Measurements from ENCODE around the gene PCDHAC2. TPM values are rescaled to one million over a fixed set of nuclear protein-coding genes. Genes with fewer than 3 reads are reported as not detected.

The PCDHAC2 gene
- total RNA-seq, 1 experiment from 2014 or later = 9.3 TPM

DNA sequence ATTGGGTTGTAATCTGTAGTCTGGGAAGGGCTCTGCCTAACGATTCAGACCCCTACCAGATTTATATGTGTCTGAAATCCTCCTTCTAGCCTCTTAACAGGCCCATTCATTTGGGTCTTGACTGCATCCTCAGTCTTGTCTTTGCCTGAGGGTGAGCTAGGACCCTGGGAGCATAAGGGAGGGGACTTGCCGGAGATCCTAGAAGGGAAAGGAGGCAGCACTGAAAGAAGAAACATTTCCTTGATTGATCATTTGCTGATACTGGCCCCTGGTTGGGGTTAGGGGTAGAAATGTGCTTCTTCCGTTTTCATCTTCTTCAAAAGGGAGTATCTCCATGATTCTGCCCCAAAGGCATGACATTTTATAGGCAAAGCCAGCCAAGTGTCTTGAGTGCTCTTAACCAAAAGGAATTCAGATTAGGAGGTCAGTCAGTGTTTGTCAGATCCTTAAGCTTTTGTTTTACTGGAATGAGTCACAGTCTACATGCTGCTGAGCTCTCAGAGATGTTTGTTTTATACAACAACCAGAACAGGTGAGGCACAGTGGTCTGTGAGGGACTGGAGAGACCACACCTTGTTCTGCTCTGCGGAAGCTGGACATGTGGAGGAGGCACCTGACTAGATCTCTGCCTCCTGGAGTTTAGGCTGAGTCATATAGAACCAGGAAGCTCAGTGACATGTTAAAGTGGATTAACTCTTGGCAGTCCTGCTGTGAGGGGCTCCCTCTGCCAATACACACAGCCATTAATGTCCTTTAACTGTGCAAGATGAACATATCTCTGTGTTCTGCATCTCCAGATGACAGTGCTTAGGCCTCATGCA, 37.7 kb downstream of the PCDHAC2 start:
- DNase-seq (ENCODE audit: unreplicated experiment) = peak; percentile 97
- Mint-ChIP-seq H3K27me3 (ENCODE audit: insufficient read depth, unreplicated experiment) (no peaks in the 10 kb centered on the region), H3K27ac (ENCODE audit: low read depth, unreplicated experiment) (peak overlapping the region; percentile 94), H3K4me1 (ENCODE audit: insufficient read depth, unreplicated experiment) (peaks cover 30% of the 10 kb centered on the region), H3K9me3 (ENCODE audit: unreplicated experiment) (no peaks in the 10 kb centered on the region), H3K4me3 (ENCODE audit: unreplicated experiment) (peak overlapping the region; percentile 42), H3K36me3 (ENCODE audit: insufficient read depth, unreplicated experiment) (peaks cover 12% of the 10 kb centered on the region)
- POLR2A ChIA-PET = interaction anchor here (0.6 to 8.1 kb wide), 24 partner anchors 9 to 317 kb away, joined by 3 to 146 read pairs (median 4); partner anchors contain the start of genes PCDHA12, PCDHAC1, PCDHAC2 and PCDHB1
- CTCF ChIA-PET = interaction anchor here (0.5 to 8.3 kb wide), 16 partner anchors 10 to 658 kb away, joined by 3 to 74 read pairs (median 4); partner anchors contain the start of genes HBEGF, PCDHA12, PCDHAC1 and PCDHAC2
- intact Hi-C loops (cut with micrococcal nuclease) = loop anchor here (1.0 to 5.0 kb wide), 6 partner anchors 27 to 278 kb away; partner anchors contain the start of genes PCDHA12, PCDHAC1 and PCDHAC2
- TSS peak; percentile 41 for BruUV-seq (replicated peaks)
- no peak for TF ChIP-seq CTCF (IDR thresholded peaks at IDR 0.05; ENCODE audit: unreplicated experiment)

GRCh38 chr5:141007791-141008190, 41.5 kb downstream of the PCDHAC2 start:
- H3K4me3 Mint-ChIP-seq (ENCODE audit: unreplicated experiment) = no peak overlapping the region
- TF ChIP-seq CTCF (IDR thresholded peaks at IDR 0.05; ENCODE audit: unreplicated experiment) = no peak
- H3K4me1 Mint-ChIP-seq (ENCODE audit: insufficient read depth, unreplicated experiment) = peaks cover 16% of the 10 kb centered on the region
- no peak for DNase-seq (ENCODE audit: unreplicated experiment)
- H3K27me3 Mint-ChIP-seq (ENCODE audit: insufficient read depth, unreplicated experiment) = no peaks in the 10 kb centered on the region
- H3K36me3 Mint-ChIP-seq (ENCODE audit: insufficient read depth, unreplicated experiment) = peaks cover 6% of the 10 kb centered on the region
- intact Hi-C loops (cut with micrococcal nuclease) = no loop called here
- CTCF ChIA-PET = interaction anchor here (0.8 to 3.2 kb wide), 4 partner anchors 25 to 98 kb away, joined by 3 to 21 read pairs (median 4); partner anchors contain the start of gene PCDHAC1
- H3K9me3 Mint-ChIP-seq (ENCODE audit: unreplicated experiment) = no peaks in the 10 kb centered on the region
- H3K27ac Mint-ChIP-seq (ENCODE audit: low read depth, unreplicated experiment) = no peak overlapping the region
- no TSS peak for BruUV-seq (replicated peaks)
- POLR2A ChIA-PET = interaction anchor here (1.4 to 1.8 kb wide), 2 partner anchors 8 to 41 kb away, joined by 3 to 6 read pairs; partner anchors contain the start of gene PCDHAC2

DNA sequence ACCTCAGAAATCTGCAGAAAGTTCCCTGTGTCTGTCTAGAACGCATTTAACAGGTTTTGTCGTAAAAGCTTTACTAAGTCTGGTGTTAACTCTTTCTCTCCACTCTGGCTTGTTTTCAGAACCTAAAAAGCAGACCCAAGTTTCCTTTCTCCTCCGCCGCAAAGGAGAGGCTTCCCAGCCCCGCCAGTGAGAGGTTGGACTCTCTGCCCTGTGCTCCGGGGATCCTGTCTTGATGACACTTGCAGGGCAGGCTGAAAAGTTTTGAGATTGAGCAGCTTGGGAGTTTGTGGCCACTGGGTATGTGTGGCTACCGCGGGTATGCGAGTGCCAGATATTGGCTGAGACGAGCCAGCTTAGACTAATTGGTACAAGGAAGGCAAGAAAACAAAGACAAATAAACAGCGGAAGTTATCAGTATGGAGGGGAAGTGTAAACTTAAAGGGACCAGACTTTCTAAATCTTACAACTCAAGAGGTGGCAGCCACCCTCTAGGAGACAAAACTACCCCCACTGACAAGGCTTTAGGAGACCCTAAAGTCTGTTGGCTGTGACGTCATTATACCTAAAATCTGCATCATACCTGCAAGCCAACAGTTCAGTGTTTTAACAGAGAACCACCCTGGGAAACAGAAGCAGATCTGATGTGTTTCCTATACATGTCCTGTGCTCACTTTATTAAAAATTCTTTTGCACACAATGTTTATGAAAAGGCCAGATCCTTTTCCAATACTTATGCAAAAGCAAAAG, 43.9 kb downstream of the PCDHAC2 start:
- Mint-ChIP-seq H3K36me3 (ENCODE audit: insufficient read depth, unreplicated experiment) (no peaks in the 10 kb centered on the region), H3K9me3 (ENCODE audit: unreplicated experiment) (no peaks in the 10 kb centered on the region), H3K27ac (ENCODE audit: low read depth, unreplicated experiment) (no peak overlapping the region), H3K4me1 (ENCODE audit: insufficient read depth, unreplicated experiment) (peaks cover 5% of the 10 kb centered on the region), H3K4me3 (ENCODE audit: unreplicated experiment) (no peak overlapping the region), H3K27me3 (ENCODE audit: insufficient read depth, unreplicated experiment) (no peaks in the 10 kb centered on the region)
- ChIA-PET CTCF (interaction anchor here (0.6 to 3.2 kb wide), 5 partner anchors 30 to 193 kb away, joined by 3 to 21 read pairs (median 3); partner anchors contain the start of gene PCDHAC1), POLR2A (interaction anchor here (0.7 to 1.3 kb wide), 4 partner anchors 10 to 1899 kb away, joined by 3 read pairs; no protein-coding TSS in a partner anchor)
- no peak for DNase-seq (ENCODE audit: unreplicated experiment)
- TF ChIP-seq CTCF (IDR thresholded peaks at IDR 0.05; ENCODE audit: unreplicated experiment) = no peak
- BruUV-seq (replicated peaks) = no TSS peak
- intact Hi-C loops (cut with micrococcal nuclease) = no loop called here

Measured in MCF 10A (cell line).